Ramos (cell line): ENCODE data around the gene ASTN1.

Experiments
- in situ Hi-C: fragments of 300-500 bp; cut with MboI; formaldehyde crosslinking; loops from one replicate; pipeline ENCODE4 v1.14.3; 2022; ENCODE audit warnings: low sequenced_read_pairs; ENCODE audit not compliant: unreplicated experiment

ASTN1 gene

GRCh38 chr1:176888471-176889032 lies 276.0 kb downstream of the ASTN1 start:
- in situ Hi-C loops, result no loop called here

- in situ Hi-C loops, result no loop called here
These were observed 278.8 kb downstream of the ASTN1 start for GRCh38 chr1:176885751-176886150.

DNA sequence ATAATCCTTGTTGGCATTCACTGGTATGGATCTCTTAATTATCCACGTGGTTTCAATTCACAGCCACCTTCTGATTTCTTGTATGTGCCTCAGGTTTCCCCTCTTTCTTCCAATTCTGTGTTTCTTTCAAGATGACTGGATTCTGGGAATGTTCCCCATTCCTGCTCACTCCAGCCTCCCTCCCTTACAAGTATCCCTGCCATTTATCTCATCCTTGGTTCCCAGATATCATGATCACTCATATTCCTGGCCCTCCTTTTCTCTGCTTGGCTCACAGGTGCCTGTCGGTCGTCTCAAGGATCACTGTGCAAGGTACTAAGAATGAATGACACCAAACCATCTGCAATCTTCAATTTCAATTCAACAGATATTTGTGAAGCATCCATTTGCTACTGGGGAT lies 279.2 kb downstream of the ASTN1 start:
- in situ Hi-C loops, result no loop called here

- in situ Hi-C loops, result loop anchor here (5.0 kb wide), 1 partner anchor 328 kb away; no protein-coding TSS in a partner anchor
These were observed 279.6 kb downstream of the ASTN1 start for GRCh38 chr1:176884911-176885310.

DNA sequence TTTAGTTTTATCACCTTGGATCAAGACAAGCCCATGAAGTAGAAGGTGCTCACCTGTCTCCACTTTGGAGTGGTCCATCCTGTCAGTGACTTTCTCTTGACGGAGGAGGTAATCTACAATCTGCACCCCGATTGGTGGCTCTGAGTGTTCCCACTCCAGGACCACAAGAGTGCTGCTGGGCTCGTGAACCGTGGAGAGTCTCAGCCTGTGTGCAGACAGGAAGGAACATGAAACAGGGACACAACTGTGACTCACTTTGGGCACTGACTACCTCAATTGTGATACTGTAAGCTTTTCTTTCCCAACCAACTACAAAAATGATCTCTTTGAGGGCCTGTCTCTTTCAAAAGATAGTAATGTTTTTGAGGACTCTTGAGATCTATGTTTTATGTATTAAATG lies 280.2 kb downstream of the ASTN1 start:
- in situ Hi-C loops, result loop anchor here (5.0 kb wide), 1 partner anchor 327 kb away; no protein-coding TSS in a partner anchor

DNA sequence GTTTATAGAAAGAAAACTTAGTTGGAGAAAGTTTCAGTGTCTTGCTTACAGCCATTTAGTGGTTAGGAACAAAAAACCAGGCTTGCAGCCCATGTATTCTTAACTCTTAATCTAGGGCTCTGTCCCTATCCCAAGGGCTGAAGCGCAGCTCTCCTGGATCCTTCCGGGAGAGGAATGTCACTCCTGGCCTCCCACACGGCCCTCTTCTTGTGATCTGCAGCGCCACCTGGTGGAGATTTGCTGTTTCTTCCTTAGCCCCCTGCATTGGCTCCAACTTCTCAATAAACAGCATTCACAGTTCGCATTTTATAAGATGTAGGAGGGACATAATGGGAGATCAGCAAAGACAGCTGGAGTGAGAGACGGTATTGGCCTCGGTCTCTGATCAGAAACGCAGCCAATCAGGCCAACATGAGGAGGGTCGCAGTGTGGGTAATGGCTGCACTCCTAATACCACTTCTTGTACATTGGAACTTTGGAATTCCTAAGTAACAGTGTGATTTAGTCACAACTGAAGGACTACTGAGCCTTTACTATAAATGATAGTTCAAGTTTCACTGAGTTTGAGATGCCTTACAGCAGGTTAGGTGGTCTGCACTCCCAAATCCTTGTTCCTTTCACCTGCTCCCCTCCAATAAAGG lies 283.4 kb downstream of the ASTN1 start:
- in situ Hi-C loops, result loop anchor here (5.0 kb wide), 1 partner anchor 324 kb away; no protein-coding TSS in a partner anchor

GRCh38 chr1:176879784-176880620 lies 284.5 kb downstream of the ASTN1 start:
- in situ Hi-C loops, result loop anchor here (5.0 kb wide), 1 partner anchor 323 kb away; no protein-coding TSS in a partner anchor

- in situ Hi-C loops, result no loop called here
These were observed 285.6 kb downstream of the ASTN1 start for GRCh38 chr1:176878750-176879536.

- in situ Hi-C loops, result no loop called here
These were observed 287.0 kb downstream of the ASTN1 start for GRCh38 chr1:176877557-176877956.

DNA sequence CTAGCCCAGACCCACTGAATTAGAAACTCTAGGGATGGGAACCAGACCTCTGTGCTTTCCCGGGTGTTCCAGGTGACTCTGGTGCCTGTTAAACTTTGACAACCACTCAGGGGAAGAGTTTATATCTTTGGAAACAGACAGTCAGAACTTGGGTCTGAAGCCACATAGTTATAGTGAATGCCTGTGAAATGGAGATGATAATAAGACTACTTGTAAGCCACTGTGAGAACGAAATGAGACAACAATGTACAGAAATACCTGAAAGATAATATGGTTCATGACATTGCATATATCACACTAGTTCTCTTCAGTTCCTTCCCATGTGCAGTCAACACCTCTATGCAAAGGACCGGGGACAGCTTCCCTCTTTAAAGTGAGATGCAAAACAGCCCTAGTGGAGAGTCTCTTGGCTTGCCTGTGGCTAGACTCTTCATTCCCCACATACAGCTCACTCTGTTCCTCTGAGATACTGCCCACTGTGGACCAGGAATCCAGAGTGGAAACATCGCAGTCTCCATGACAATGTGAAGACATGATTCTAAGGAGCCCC lies 287.5 kb downstream of the ASTN1 start:
- in situ Hi-C loops, result no loop called here

GRCh38 chr1:176869577-176869976 lies 294.9 kb downstream of the ASTN1 start:
- in situ Hi-C loops, result no loop called here

- in situ Hi-C loops, result no loop called here
These were observed 298.3 kb downstream of the ASTN1 start for GRCh38 chr1:176866011-176866714.

- in situ Hi-C loops, result no loop called here
These were observed 300.3 kb downstream of the ASTN1 start for GRCh38 chr1:176864211-176864610.

DNA sequence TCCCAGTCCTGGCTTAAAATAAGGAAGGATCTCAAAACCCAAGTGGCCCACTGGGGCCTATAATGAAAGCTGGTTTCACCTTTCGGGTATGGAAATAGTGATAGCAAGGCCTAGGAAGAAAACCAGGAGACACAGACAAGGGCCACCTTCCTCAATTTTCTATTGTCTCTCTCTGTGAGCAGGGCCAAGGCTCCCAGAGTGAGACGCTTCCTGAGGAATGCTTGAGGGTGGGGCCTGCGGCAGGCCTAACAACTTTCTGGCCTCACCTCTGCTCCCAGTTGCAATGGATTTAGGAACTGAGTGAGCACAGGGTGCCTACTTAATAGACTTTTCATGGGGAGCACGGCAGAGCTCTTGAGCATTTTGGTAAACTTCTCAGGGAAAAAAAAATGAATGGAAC lies 300.9 kb downstream of the ASTN1 start:
- in situ Hi-C loops, result no loop called here

GRCh38 chr1:176858433-176858916 lies 306.0 kb downstream of the ASTN1 start:
- in situ Hi-C loops, result no loop called here

GRCh38 chr1:176857632-176858031 lies 306.9 kb downstream of the ASTN1 start:
- in situ Hi-C loops, result no loop called here

GRCh38 chr1:176854758-176855745 lies 309.5 kb downstream of the ASTN1 start:
- in situ Hi-C loops, result no loop called here

DNA sequence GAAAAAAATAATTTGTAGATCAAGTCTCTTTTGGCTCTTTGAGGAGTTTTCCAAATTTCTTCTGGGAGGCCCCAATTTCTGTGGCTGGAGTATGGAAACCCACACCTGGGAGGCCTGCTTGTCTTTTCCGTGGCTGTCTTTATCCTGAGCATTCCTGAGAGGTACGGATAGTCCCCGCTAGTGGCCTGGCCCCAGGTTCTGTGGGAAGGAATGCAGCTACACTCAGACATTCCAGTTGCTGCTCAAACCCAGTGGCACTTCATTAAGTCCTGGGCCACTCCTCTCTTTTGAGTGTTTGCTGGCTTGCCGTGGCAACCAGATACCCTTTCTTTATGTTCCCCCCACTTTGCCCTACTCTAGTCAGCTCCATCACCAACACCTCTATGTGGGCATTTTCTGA lies 310.4 kb downstream of the ASTN1 start:
- in situ Hi-C loops, result no loop called here
